ENCODE results near the gene A2M. TPM values are rescaled to one million over a fixed set of nuclear protein-coding genes. Genes with fewer than 3 reads are reported as not detected.

The A2M gene
- total RNA-seq, 1 experiment from 2014 or later: 1.2 TPM

- Histone ChIP-seq H3K9me3 (ENCODE audit: control insufficient read depth, low read depth, low read length) (no peaks in the 10 kb centered on the region), H3K23ac (ENCODE audit: insufficient read length, low read depth, low read length) (no peak overlapping the region), H3K14ac (ENCODE audit: insufficient read depth, low read length) (no peak overlapping the region), H3K18ac (ENCODE audit: insufficient read length, low read depth, low read length) (no peak overlapping the region), H2BK12ac (ENCODE audit: insufficient read length, low read depth, low read length) (no peak overlapping the region), H4K91ac (ENCODE audit: insufficient read length, low read depth, low read length) (no peak overlapping the region), H2AK5ac (ENCODE audit: insufficient read length, low read length) (no peak overlapping the region), H3K4ac (ENCODE audit: low read depth, low read length) (no peak overlapping the region), H3K4me2 (ENCODE audit: insufficient read depth, insufficient read length, low read length) (no peak overlapping the region), H3T11ph (ENCODE audit: low read length) (no peak overlapping the region), H2BK120ac (ENCODE audit: low read depth, low read length, poor library complexity, severe bottlenecking) (no peak overlapping the region), H2AFZ (ENCODE audit: low read length) (no peak overlapping the region), H3K9ac (ENCODE audit: extremely low read depth, insufficient read length, low read length) (no peak overlapping the region), H2BK20ac (ENCODE audit: low read depth, low read length, poor library complexity, severe bottlenecking) (no peak overlapping the region), H3K27me3 (ENCODE audit: insufficient read depth, low read length) (no peaks in the 10 kb centered on the region), H4K5ac (ENCODE audit: insufficient read length, low read depth, low read length) (no peak overlapping the region), H3K79me1 (ENCODE audit: insufficient read depth, low read depth, low read length, poor library complexity, severe bottlenecking) (no peaks in the 10 kb centered on the region), H4K8ac (replicated peaks; ENCODE audit: insufficient read length, low read depth, low read length) (no peak overlapping the region), H2BK5ac (ENCODE audit: insufficient read length, low read length) (no peak overlapping the region), H3K56ac (ENCODE audit: insufficient read length, low read depth, low read length) (no peak overlapping the region), H3K4me1 (ENCODE audit: insufficient read depth, low read length) (no peaks in the 10 kb centered on the region), H4K20me1 (ENCODE audit: control insufficient read depth, insufficient read depth, insufficient read length) (no peaks in the 10 kb centered on the region), H3K27ac (ENCODE audit: insufficient read length, low read depth, low read length) (no peak overlapping the region), H3K79me2 (ENCODE audit: insufficient read depth, low read length) (no peaks in the 10 kb centered on the region), H2BK15ac (ENCODE audit: low read depth, low read length) (no peak overlapping the region), H3K23me2 (ENCODE audit: insufficient read length, low read depth, low read length, poor library complexity, severe bottlenecking) (no peaks in the 10 kb centered on the region)
- Mint-ChIP-seq H3K27me3 (ENCODE audit: low read depth) (no peaks in the 10 kb centered on the region; the same call in 1 of the 2 replicates), H3K27ac (no peak overlapping the region), H3K4me1 (no peaks in the 10 kb centered on the region), H3K4me3 (no peak overlapping the region), H3K36me3 (ENCODE audit: insufficient read depth in 1 of 3, low read depth in 3 of 3) (peaks cover 10 to 13% (median 13%) of the 10 kb centered on the region in 3 experiments), H3K9me3 (peaks cover 19 to 25% of the 10 kb centered on the region in 2 experiments)
- no peak for DNase-seq
- TF ChIP-seq CTCF (conservative IDR thresholded peaks at IDR 0.05): no peak; the same call in 2 of the 3 replicates
- no CpG with 5 or more reads among the region's 5 CpGs for WGBS (ENCODE audit: extremely low coverage, insufficient read length, low lambda C conversion rate)
Observed at GRCh38 chr12:9079883-9080675, 35.6 kb downstream of the A2M start.

Data from H9 (cell line).